Astrocyte of the spinal cord (primary cell): ENCODE results near the gene DLG5.

Source experiments
- DNase-seq: peaks from one replicate; pipeline ENCODE4 v3.0.0; 2011; ENCODE audit warnings: low read depth, low spot score
- H3K4me3 ChIP-seq: 2 replicates; pipeline ENCODE4 v1.5.1; 2011; ENCODE audit warnings: low read depth, mild to moderate bottlenecking, low read length, moderate library complexity
- in situ Hi-C: cut with HindIII; loops from 2 replicates; pipeline ENCODE4 v1.10.0; 2017; ENCODE audit warnings: low sequenced_read_pairs
- TF ChIP-seq, protein P1 (sequence below): IDR thresholded peaks from 2 replicates; pipeline ENCODE4 v1.5.1; 2012; ENCODE audit warnings: low read depth, mild to moderate bottlenecking, low read length, inconsistent platforms

The DLG5 gene

GRCh38 chr10:77971804-77972144 is 45.2 kb upstream of the DLG5 start:
- DNase-seq = no peak
- TF ChIP-seq, protein P1, sequence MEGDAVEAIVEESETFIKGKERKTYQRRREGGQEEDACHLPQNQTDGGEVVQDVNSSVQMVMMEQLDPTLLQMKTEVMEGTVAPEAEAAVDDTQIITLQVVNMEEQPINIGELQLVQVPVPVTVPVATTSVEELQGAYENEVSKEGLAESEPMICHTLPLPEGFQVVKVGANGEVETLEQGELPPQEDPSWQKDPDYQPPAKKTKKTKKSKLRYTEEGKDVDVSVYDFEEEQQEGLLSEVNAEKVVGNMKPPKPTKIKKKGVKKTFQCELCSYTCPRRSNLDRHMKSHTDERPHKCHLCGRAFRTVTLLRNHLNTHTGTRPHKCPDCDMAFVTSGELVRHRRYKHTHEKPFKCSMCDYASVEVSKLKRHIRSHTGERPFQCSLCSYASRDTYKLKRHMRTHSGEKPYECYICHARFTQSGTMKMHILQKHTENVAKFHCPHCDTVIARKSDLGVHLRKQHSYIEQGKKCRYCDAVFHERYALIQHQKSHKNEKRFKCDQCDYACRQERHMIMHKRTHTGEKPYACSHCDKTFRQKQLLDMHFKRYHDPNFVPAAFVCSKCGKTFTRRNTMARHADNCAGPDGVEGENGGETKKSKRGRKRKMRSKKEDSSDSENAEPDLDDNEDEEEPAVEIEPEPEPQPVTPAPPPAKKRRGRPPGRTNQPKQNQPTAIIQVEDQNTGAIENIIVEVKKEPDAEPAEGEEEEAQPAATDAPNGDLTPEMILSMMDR = no peak
- no peak overlapping the region for H3K4me3 ChIP-seq
- in situ Hi-C loops = no loop called here

- TF ChIP-seq, protein P1 = no peak
- in situ Hi-C loops = no loop called here
- DNase-seq = peak; percentile 90
- H3K4me3 ChIP-seq = no peak overlapping the region
Observed at GRCh38 chr10:77970869-77971803, 44.6 kb upstream of the DLG5 start.

DNA sequence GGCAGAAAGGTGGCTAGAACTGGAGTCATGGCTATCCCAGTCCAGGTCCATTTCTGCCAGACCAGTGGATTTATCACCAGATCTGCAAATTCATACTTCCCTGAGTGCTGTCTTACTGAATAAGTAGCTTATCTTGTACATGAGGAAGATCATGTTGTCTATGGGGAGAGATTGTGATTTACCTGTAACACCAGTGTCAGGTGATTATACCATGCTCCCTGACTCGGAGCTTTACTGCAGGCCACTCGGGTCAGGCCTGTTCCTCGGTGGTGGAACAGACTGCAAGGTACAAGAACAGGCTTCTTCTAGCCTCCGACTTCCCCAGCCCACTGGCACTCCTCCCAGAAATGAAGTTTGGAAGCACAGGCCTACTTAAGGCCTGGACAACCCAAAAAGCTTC is 42.6 kb upstream of the DLG5 start:
- in situ Hi-C loops = no loop called here

DNA sequence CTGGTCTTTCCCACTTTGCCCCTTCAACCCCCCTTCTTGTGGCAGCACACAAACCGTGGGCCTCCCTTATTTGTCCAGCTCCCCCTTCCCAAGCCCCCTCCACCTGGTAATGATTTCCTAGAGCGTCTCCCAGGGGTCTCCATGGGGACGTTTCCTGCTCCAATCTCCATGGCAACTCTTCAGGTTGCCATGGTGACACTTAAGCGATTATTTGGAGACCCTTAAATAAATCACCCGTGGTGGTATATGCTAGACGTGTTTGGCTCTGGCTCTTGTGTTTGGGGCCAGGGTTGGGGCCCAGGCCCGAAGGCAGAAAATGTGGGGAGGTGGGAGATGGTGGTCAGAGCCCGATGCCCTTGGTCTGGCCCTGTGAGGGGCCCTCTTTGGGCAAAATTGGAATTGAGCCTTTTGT is 41.1 kb upstream of the DLG5 start:
- H3K4me3 ChIP-seq = no peak overlapping the region
- TF ChIP-seq, protein P1 = no peak
- DNase-seq = no peak
- in situ Hi-C loops = no loop called here

More for the DNA sequence above, 42.6 kb upstream of the DLG5 start:
- DNase-seq = no peak
- H3K4me3 ChIP-seq = no peak overlapping the region
- TF ChIP-seq, protein P1 = no peak

DNA sequence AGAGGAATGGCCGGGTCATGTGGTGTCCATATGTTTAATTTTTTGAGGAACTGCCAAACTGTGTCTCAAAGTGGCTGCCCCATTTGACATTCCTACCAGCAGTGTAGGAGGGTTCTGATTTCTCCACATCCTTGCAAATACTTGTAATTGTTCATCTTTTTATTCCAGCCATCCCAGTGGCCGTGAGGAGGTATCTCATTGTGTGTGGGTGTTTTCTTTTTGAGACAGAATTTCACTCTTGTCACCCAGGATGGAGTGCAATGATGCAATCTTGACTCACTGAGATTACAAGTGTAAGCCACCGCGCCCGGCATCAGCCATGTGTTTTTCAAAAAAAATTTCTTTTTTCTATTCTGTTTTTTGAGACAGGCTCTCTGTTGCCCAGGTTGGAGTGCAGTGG is 38.7 kb upstream of the DLG5 start:
- TF ChIP-seq, protein P1 = no peak
- in situ Hi-C loops = no loop called here
- peak; percentile 59 for DNase-seq
- H3K4me3 ChIP-seq = no peak overlapping the region

- in situ Hi-C loops = no loop called here
- H3K4me3 ChIP-seq = no peak overlapping the region
- TF ChIP-seq, protein P1 = no peak
- DNase-seq = no peak
Observed at GRCh38 chr10:77964811-77965210, 38.3 kb upstream of the DLG5 start.
